Esophagus mucosa (tissue), 1 donor: Measurements from ENCODE around the gene HRAS. TPM values are rescaled to one million over a fixed set of nuclear protein-coding genes. Genes with fewer than 3 reads are reported as not detected.
A peak's percentile ranks its signal among the peaks of the same experiment; 100 is the strongest.

Source experiments
- ATAC-seq: fragments of 200-7000 bp; cut with Tn5 transposase; one replicate; pipeline ENCODE4 v1.9.1; 2020
- total RNA-seq: library from RNA; stranded (reverse); gene quantifications from one replicate; pipeline ENCODE4 v1.2.4, GENCODE V29; 2023
- donor health status: DM: yes; HTN: yes; CAD: no.

Gene HRAS
- total RNA-seq, 1 donor from 2014 or later = 118 TPM

DNA sequence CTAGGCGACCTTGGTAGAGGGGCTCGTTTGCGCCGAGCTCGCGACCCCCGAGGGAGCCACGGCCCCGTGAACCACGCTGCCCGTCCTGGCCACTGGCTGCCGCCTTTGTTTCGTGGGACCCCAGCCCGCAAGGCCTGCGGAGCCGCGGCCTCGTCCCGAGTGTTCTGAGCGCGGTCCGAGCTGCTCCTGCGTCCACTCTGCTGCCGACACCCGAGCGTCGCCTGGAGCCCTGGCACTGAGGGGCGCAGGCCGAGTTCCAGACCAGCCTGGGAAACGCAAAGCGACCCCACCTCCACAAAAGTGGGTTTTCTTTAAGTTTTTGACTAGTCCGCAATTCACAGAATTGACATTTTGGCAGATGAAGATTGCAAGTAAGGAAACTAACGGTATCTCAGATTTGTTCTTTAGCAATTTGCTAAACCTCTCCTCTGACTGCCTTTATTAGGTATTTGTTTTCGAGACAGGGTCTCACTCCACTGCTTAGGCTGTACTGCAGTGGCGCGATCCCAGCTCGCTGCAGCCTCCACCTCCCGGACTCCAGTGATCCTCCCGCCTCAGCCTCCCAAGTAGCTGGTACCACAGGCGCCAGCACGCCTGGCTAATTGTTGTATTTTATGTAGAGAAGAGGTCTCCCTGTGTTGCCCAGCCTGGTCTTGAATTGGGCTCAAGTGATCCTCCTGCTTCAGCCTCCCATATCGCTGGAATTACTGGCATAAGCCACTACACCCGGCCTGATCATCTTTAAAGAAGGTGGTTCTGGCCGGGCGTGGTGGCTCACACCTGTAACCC is 27.5 kb downstream of the HRAS start:
- no peak for ATAC-seq

DNA sequence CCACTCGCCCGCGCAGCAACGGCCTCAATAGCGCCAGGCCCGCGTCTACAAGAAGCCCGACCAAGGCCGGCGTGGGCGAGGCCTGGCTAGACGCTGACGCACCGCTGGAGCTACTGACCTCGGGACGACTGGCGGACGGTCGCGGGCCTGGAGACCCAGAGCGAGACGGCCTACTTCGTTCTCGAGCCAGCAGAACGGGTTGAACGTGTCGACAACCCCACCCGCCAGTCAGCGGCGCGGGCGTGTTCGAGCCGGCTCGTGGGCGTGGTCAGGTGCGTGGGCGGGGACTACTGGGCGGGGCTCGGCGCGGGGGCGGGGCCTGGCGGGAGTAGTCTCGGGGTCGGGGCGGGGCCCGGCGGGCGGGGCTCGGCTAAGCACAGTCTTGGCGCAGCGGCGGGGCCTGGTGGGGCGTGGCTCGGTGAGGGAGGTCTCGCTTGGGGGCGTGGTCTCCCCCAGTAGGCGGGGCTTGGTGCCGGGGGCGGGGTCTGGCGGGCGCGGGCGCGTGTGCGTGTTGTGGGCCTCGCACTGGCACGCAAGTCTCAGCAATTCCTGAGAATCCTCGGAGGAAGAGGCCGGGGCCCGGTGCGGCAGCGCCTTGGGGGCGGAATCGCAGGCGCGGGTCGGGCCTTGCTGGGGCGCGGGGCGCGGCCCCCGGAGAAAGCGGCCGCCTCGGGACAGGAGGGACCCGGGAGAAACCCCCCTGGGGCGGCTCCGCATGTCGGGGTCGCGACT is 28.2 kb downstream of the HRAS start, which contains the start of gene RNH1:
Gene RNH1 (minus strand): TSS at position 248 of the 732 bp plus-strand sequence. CDS start 5,080 bp downstream, outside the sequence.
- peak; percentile 93 for ATAC-seq

DNA sequence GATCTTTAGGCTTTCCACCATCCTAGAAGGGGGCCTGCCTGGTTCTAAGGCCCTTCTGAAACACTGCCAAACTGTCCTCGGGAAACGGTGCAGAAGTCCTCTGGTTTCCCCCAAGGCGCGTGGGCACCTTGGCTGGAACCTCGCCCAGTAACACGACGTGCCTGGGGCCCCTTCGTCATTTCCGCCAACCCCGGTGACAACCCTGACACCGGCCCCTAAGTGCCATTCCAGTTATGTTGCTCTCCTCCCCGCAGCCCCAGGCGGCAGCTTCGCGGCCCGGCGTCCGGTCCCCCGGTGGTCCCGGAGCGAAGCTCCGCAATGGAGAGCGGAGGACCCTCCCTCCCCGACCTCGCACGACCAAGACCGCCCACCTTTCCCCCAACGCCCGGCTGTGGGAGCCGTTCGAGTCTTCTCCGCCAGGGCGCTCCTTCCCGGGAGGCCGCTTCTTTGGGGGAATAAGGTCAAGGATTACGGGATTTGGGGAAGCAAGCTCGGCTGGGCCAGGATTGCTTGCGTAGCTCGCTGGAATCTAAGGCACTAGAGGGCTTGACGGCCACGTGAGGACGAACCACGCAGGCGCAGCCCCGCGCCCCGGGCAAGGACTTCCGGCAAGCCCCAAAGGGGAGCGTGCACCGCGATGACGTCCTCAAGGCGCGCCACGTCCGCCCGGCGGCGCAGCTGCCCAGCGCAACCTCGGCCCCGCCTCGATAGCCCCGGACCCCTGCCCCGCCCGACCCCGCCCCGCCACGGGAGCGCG is 29.0 kb downstream of the HRAS start:
- ATAC-seq = peak; percentile 81

DNA sequence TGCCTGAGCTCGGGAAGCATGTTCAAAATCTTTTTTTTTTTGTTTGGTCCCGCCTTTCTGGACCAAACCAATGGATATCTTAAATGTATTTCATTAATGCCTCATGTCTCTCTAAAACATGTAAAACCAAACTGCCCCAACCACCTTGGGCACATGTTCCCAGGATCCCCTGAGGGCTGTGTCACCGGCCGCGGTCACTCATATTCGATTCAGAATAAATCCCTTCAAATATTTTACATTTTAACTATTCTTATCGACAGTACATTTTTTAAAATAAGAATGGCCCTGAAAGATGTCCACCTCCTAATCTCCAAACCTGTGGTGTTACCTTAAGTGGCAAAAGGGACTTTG is 30.4 kb downstream of the HRAS start:
- no peak for ATAC-seq

DNA sequence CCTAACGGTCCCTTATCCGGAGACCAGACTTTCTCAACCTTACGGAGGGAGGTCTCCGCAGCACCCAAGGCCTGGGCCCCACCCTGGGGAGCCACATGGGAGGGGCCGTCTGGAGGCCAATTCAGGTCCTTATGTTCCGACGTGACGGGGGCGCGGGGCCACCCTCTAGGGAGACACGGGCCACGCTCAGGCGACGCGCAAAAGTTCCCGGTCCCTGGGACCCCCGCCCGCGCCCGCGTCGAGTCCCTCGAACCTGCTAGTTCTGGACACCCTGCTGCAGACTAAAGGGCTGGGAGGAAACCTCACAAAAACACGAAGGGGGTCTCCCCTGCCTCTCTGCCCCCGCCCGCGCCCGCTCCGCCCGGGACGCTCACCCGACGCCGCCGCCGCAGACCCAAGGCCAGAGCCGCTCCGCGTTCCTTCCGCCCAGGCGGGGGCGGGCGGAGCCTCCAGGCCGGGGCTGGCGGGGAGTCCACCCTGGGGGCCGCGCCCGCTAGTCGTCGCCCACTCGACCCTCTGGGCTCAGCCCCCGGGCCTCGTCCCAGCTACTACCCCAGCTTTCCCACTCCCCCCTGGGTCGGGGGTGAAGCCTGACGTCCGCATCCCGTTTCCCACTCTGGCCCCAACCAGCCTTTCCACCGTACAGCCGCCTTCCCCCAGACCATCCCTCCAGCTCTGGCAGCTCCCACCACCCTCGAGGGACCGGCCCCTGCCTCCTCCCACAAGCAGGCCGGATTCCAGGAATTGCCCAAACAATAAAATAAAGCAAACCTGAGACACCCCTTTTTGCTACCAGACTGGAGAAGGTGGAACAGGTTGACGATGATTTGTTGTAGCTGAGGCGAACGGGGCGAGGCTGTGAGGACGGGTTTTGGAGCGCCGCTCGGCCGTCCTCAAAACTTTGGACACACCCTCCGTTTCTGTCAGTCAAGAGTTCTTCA is 31.1 kb downstream of the HRAS start:
- ATAC-seq = peak; percentile 10

DNA sequence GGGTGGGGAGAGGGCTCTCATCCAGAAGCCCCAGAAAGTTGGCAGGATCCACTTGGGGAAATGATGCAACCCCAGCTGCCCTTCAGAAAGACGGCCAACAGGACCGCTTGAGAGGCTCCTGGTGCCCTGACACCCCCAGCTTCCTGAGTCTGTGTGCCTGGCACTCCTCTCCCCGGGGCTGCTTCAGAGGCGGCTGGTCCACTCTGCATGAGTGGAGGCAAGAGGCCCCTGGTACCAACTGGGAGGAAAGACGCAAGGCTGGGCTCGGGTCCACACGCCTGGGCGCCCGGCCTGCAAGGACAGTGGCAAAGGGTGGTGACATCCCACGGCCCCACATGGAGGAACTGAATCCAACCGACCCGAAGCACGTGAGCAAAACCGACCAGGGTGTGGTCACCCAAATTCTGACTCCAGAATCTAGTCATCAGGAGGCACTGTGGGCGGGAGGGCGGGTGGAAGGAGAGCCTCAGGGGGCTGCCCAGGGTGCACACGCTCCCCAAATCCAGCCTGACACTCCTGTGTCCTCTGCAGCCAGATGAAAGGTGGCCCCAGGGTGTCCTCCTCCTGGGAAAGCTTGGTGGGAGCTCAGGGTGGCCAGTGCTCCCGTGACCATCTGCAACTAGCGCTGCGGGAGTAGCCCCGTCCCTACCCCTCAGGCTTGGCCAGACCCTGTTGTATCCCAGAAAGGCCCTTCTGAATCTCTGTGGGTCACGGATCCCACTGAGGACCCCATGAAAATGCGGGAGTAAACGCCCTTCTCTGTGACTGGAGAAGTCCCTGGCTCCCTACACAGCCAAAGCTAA is 32.0 kb downstream of the HRAS start:
- no peak for ATAC-seq

DNA sequence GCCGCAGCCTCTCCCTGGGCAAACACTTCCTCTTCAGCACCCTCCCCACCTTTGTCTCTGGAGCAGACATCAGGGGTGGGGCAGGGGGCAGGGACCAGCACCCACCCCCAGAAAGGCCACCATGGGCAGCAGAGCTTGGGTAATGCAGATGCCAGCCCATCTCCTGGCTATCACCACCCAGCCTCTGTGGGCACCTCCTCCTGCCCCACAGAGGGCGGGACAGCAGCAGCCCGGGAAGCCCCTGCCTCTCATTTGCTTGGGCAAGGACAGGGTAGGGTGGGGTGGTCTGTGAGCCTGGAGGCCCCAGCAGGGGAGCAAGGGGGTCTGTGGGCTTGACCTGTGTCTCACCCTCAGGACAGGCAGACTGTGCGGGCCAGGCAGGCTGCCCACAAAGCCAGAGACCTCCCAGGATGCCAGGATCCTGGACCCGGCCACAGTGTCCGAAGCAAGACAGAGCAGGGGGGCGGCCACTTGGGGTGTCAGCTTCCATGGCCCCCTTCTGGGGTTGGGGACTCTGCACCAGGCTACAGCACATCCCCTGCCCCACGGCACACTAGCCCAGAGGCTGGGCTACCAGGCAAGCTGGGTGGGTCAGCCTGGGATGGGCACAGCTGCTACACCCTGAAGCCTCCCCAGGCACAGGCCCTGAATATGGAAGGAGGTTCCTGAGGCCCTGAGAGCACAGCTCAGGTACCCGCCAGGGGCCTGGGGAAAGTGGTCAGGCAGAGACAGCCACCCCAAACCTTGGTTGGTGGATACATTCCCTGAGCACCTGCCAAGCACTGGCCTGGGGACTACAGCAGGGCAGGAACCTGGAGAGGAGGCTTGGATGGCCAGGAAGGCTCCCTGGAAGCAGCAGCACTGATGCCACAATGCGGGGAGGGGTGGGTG is 32.8 kb downstream of the HRAS start:
- ATAC-seq = no peak

DNA sequence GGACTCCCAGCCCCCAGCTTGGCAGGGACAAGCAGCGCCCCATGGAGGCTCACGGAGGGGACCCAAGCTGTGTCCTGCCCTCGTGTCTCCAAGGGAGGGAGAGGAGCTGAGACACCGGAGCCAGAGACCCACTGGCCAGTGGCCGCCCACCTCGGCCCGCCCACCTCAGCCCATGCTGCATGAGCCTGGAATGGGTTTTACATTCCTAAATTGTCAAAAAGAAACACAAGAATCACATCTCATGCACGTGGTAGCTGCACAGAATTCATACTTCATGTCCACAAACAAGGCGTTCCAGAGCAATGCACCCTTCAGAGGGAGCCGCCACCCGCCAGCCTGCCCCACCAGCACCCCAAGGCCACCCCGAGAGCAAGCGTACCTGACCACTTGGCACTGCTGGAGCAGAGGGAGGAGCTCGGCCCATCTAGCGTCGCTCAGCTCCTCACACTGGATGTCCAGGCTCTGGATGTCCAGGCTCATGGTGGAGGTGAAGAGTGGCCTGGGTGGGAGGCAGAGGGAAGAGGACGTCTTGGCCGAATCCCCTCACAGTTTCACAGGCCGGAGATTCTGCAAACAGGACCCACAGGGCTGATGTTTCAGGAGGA is 33.6 kb downstream of the HRAS start:
- no peak for ATAC-seq

DNA sequence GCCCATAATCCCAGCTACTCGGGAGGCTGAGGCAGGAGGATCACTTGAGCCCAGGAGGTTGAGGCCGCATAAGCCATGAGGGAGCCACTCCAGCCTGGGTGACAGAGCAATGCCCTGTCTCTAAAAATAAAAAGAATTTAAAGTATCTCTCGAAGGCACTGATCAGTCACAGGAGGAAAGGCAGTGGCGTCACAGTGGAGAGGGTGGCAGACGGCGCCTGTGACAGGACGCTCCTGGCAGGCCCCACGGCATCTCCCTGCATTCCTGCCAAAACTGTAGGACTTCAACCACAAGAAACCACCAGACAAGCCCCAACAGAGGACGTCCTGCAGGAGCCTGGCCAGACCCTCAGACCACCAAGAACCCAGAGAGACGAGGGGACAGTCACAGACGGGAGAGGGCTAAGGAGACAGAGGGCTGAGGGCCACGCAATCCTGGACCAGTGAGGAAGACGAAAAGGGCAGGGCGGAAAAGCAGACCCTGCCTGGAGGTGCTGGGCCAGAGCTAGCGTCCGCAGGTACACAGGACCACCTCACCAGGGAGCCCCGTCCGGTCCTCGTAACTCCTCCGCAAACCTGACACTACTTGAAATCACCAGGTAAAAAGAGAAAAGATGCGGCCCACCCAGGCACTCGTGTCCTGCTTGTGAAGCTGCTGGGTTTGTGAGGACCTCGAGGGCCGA is 34.2 kb downstream of the HRAS start:
- no peak for ATAC-seq

DNA sequence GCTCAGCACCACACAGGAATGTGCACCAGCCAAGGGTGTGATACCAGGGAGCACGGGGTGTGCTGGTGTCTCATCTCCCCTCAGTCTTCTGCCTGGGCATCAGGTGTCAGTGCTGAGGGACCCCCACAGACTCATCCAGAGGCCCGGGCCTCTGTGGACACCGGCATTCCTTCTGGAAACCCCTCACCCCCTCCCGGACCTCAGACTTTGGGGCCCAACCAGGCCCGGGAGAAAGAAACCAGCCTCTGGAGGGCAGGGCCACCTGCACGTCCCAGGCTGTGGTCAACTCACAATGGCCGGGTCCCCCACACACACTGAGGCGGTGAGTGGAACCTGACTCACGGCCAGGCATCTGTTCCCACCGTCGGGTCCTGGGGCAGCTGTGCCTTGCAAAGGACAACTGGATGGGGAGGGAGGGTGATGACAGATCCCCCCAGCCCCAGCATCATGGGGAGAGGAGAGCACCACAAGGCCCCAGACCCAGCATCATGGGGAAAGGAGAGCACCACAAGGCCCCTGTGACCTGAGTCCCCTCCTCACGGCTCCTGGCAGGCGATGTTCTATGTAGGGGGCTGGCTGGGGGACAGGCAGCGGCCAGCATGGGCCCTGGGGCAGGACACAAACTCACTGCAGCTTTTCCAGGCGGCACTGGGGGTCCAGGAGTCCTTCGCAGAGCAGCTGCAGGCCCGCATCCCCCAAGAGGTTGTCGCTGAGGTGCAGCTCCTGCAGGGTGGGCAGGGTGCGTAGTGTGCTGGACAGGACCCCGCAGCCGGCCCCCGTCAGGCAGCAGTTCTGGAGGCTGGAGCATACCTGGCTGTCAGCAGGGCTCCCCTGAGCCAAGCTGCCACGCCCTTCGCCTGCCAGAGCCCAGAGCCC is 35.9 kb downstream of the HRAS start:
- ATAC-seq = no peak

DNA sequence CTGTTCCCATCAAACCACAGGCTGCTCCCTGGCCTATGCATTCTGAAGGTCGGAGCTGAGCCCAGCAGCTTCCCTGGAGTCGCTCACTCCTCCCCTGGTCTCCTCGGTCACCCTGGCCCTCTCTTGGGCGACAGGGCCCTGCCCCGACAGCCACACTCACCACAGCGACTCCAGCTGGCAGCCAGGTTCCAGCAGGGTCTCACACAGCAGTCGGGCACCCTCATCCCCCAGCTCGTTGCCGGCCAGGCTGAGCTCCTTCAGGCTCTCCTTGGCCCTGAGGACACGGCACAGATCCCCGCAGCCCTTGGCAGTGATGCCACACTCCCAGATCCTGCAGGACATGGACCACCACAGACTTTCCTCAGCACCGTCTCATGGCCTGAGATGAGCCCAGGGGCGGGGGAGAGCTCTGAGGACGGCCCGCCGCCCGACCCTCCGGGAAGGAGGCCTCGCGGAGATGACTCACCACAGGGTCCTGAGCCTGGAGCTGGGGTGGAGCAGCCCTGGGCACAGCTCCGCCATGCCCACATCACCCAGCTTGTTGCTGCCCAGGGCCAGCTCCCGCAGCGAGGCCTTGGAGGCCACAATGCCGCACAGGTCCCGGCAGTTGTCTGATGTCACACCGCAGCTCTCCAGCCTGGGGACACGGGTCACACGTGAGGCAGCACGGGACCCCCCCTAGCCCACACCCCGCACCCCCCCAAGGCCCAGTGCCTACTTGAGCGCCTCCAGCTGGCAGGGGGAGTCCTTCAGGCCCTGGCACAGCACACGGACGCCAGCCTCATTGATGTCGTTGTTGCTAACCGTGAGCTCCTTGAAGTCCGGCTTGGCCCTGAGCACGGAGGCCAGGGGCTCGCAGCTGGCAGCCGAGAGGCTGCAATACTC is 36.8 kb downstream of the HRAS start:
- no peak for ATAC-seq

DNA sequence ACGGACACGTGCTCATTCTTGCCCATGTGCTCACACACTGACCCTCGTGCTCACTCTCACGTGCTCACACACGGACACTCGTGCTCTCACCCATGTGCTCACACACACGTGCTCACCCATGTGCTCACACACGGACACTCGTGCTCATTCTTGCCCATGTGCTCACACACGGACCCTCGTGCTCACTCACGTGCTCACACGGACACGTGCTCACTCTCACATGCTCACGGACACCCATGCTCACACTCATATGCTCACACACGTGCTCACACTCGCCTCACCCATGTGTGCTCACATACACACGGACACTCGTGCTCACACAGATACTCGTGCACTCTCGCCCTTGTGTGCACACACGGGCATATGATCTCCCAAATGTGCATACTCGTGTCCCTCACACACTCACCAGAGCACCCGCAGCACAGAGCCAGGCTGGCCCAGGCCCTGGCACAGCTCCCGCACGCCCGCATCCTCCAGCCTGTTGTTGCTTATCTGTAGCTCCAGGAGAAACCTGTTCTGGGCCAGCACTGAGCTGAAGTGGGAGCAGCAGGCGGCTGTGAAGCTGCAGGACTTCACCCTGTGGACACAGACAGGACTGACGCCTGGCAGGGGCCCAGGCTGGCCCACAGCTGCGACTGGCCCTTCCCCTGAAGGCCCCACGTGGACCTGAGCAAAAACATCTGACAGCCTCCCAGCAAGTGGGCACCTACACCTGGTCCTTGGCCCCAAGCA is 37.6 kb downstream of the HRAS start:
- no peak for ATAC-seq

DNA sequence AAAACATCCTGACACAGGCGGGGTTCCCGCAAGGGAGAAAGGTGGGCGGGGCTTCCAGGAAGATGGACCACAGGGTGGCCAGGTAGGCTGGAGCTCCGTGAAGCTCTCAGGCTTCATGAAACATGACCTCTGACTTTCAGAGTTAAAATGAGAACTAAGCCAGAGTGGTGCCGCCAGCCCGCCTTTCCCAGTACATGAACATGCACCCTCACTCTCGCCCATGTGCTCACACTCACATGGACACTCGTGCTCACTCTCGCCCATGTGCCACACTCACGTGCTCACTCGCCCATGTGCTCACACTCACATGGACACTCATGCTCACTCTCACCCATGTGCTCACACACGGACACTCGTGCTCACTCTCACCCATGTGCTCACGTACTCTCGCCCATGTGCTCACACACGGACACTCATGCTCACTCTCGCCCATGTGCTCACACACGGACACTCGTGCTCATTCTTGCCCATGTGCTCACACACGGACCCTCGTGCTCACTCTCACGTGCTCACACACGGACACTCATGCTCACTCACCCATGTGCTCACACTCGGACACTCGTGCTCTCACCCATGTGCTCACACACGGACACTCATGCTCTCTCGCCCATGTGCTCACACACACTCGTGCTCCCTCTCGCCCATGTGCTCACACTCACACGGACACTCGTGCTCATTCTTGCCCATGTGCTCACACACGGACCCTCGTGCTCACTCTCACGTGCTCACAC is 38.4 kb downstream of the HRAS start:
- no peak for ATAC-seq

DNA sequence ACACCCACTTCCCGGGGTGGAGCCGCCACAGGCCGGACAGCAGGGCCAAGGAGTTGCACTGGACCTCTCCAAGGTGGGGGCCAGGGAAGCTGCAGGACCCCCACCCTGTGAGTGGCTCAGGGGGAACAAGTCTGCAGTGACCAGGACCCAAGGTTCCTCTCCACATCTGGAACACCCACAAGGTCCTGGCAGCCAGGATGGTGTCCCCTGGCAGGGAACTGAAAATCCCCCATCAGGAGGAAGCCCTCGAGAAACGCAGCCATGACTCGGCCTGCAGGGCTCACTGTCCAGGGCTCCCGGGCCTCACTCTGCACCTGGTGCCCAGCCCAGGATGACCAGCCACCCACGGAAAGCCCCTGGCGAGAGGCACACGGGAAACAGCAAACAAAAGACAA is 39.8 kb downstream of the HRAS start:
- no peak for ATAC-seq

DNA sequence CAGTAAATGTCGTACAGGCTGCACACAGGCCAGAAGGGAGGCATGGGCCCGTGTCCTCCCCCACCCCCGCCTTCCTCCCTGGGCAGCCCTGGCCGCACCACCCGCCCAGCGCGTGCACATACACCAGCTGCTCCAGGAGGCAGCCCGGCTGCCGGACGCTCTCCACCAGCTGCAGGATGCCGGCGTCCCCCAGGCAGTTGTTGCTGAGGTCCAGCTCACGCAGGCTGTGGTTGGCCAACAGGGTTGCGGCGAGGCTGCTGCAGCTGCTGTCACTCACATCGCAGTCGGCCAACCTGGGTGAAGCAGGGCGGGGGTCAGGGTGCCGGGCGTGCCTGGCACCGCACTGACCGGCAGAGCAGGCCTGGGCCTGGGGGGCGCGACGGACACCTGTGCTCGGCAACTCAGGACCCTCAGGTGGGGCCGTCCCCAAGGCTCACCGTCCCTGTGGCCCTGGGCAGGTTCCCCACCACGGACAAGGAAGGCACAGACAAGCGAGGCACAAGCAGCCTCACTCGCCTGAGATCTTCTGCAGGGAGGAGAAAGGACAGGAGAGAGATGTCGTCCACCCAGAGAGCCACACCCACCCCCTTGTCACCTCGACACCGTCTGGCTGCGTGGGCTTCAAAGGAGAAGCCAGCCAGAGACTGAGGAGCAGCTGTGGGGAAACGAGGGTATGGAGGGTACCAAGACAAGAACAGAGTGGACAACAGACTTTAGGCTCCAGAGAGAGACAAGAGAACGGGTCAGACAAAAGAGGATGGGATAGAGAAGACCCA is 40.4 kb downstream of the HRAS start:
- ATAC-seq = no peak
